Uterus (tissue), 2 donors: ENCODE data around the gene PHF12.

Source experiments
- POLR2A ChIP-seq, 2 donors: fragments of 450-650 bp; IDR thresholded peaks; one replicate each; pipeline ENCODE4 v1.6.1; 2016; ENCODE audit warnings: antibody characterized with exemption in 2 of 2, mild to moderate bottlenecking in 1 of 2, moderate library complexity in 1 of 2
- TF ChIP-seq, protein P1 (sequence below), 4 experiments: fragments of 200-600 bp in 2 of 4; fragments of 450-650 bp in 2 of 4; sonication (generic) in 2 of 4; IDR thresholded peaks; one replicate each; pipeline ENCODE4 v1.5.1; 2016 to 2019; ENCODE audit warnings: antibody characterized with exemption in 4 of 4, mild to moderate bottlenecking in 2 of 4, moderate library complexity in 1 of 4

DNA sequence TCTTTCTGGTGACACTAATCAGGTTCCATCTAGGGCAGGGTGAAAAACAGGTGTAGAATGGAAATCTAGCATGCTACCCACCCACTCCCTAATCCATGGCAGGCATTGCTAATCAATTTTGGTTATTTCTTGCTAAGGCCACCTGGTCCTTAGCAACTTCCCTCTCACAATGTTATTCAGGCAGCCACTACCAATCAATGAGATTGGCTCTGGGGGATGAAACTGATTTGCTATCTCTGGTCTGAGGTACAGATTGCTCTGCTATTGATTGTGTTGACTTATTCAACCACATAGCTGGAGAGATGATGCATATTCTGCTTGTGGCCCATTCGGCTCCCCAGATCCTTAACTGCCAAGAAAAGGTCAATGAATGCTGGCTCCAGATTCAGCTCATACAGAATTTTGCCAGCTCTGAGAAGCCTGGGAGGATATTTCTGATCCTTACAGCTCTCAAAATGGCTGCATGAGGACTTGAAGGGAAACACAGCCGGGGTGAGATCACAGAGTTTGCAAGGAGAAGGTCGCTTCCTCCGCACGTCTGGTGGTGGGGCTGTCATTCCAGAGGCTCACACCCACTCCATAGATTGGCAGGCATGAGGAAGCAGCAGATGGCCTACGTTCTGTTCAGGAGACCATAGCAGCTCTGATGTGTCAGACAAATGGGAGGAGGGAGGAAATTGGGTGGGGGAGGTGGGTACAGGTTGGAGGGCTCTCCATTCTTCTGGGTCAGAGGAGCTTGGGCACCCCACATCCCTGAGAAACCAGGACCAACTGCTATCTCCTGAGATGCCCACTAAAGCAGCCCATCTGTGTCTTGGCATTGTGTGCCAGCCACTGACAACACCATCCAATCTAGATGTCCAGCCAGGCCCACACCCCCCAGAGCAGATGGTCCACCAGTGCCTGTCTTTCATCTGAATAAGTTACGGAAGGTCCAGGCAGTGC is 32.2 kb upstream of the PHF12 start:
- TF ChIP-seq, protein P1, sequence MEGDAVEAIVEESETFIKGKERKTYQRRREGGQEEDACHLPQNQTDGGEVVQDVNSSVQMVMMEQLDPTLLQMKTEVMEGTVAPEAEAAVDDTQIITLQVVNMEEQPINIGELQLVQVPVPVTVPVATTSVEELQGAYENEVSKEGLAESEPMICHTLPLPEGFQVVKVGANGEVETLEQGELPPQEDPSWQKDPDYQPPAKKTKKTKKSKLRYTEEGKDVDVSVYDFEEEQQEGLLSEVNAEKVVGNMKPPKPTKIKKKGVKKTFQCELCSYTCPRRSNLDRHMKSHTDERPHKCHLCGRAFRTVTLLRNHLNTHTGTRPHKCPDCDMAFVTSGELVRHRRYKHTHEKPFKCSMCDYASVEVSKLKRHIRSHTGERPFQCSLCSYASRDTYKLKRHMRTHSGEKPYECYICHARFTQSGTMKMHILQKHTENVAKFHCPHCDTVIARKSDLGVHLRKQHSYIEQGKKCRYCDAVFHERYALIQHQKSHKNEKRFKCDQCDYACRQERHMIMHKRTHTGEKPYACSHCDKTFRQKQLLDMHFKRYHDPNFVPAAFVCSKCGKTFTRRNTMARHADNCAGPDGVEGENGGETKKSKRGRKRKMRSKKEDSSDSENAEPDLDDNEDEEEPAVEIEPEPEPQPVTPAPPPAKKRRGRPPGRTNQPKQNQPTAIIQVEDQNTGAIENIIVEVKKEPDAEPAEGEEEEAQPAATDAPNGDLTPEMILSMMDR (IDR thresholded peaks at IDR 0.05), result no peak
- no peak for TF ChIP-seq POLR2A (IDR thresholded peaks at IDR 0.05)
